HCT116 (cell line): ENCODE data around the gene PEX26. TPM values are rescaled to one million over a fixed set of nuclear protein-coding genes. Genes with fewer than 3 reads are reported as not detected.

ENCODE experiments used
- ATAC-seq: fragments of 200-7000 bp; cut with Tn5 transposase; 2 replicates; pipeline ENCODE4 v1.9.1; 2020; ENCODE audit warnings: mild to moderate bottlenecking, moderate library complexity
- BruUV-seq: library from RNA; stranded (reverse); fragments of 400-500 nt; replicated peaks from 2 replicates; lab custom pipeline; 2021; lab: Mats Ljungman, UMichigan
- CTCF ChIA-PET: fragments of 300-600 bp; sonication (Branson Sonifier 250); formaldehyde crosslinking; loops from one replicate; lab custom pipeline; 2021; ENCODE audit warnings: antibody characterized with exemption; lab: Charles Lee
- POLR2A ChIA-PET: fragments of 300-600, 350-600 bp; sonication (Branson Sonifier 250); formaldehyde crosslinking; loops from one replicate; lab custom pipeline; 2021; ENCODE audit warnings: antibody characterized with exemption; lab: Charles Lee
- RAD21 ChIA-PET, 2 experiments: fragments of 300-600 bp; sonication (Branson Sonifier 250); formaldehyde crosslinking; loops; one replicate each; lab custom pipeline; 2023; ENCODE audit warnings: low total read pairs in 2 of 2; ENCODE audit not compliant: uncharacterized antibody in 2 of 2, unreplicated experiment in 2 of 2, low non-redundant PET in 1 of 2; lab: Charles Lee
- DNase-seq: peaks from one replicate; pipeline ENCODE4 v3.0.0-alpha.2; 2010; ENCODE audit warnings: low read depth, low spot score
- H2AFZ ChIP-seq: fragments of 200-600 bp; shearing (Covaris generic), sonication (generic); 2 replicates; pipeline ENCODE4 v1.6.1; 2017; ENCODE audit warnings: low read depth, mixed run types, mixed read lengths, antibody characterized with exemption, low read length; ENCODE audit not compliant: poor library complexity, severe bottlenecking
- H3K27ac ChIP-seq: 2 replicates; pipeline ENCODE4 v1.5.1; 2012; ENCODE audit warnings: low read depth, low read length
- H3K27me3 ChIP-seq: fragments of 200-600 bp; sonication (generic); 2 replicates; pipeline ENCODE4 v1.6.1; 2016; ENCODE audit warnings: mixed run types, low read length, mixed read lengths; ENCODE audit not compliant: insufficient read depth
- H3K36me3 ChIP-seq, 2 experiments: fragments of 200-500 bp in 1 of 2; fragments of 200-600 bp in 1 of 2; sonication (Bioruptor generic) in 1 of 2; sonication (generic) in 1 of 2; 2 replicates each; pipeline versions ENCODE4 v1.5.1 to v1.6.1; 2014 to 2016; ENCODE audit warnings: low read length in 2 of 2, inconsistent platforms in 1 of 2, mixed read lengths in 1 of 2, mixed run types in 1 of 2; ENCODE audit not compliant: insufficient read depth in 2 of 2, control insufficient read depth in 1 of 2
- H3K4me1 ChIP-seq, 2 experiments: fragments of 200-600 bp in 1 of 2; sonication (generic) in 1 of 2; 2 replicates each; pipeline versions ENCODE4 v1.5.1 to v1.6.1; 2012 to 2017; ENCODE audit warnings: low read length in 2 of 2, inconsistent platforms in 1 of 2, mild to moderate bottlenecking in 1 of 2, mixed read lengths in 1 of 2, mixed run types in 1 of 2, moderate library complexity in 1 of 2; ENCODE audit not compliant: insufficient read depth in 2 of 2, control insufficient read depth in 1 of 2
- H3K4me2 ChIP-seq: fragments of 200-600 bp; sonication (generic); 2 replicates; pipeline ENCODE4 v1.6.1; 2017; ENCODE audit warnings: mixed run types, low read length, mixed read lengths
- H3K4me3 ChIP-seq, 2 experiments: fragments of 200-600 bp in 1 of 2; sonication (generic) in 1 of 2; replicated peaks in 1 of 2; 2 replicates each; pipeline ENCODE4 v1.5.1; 2011 to 2016; ENCODE audit warnings: low read length in 2 of 2, control low read depth in 1 of 2, low read depth in 1 of 2, mild to moderate bottlenecking in 1 of 2, mixed read lengths in 1 of 2, mixed run types in 1 of 2
- H3K79me2 ChIP-seq: fragments of 200-600 bp; sonication (generic); 2 replicates; pipeline ENCODE4 v1.6.1; 2017; ENCODE audit warnings: mild to moderate bottlenecking, mixed run types, low read length, moderate library complexity, mixed read lengths; ENCODE audit not compliant: insufficient read depth
- H3K9ac ChIP-seq: fragments of 200-600 bp; sonication (generic); 2 replicates; pipeline ENCODE4 v1.6.1; 2016; ENCODE audit warnings: low read length, mixed read lengths
- H3K9me2 ChIP-seq: fragments of 200-600 bp; sonication (generic), shearing (Covaris generic); 2 replicates; pipeline ENCODE4 v1.6.1; 2017; ENCODE audit warnings: mixed run types, mild to moderate bottlenecking, moderate library complexity; ENCODE audit not compliant: insufficient read depth
- H3K9me3 ChIP-seq, 2 experiments: fragments of 200-500 bp in 1 of 2; fragments of 200-600 bp in 1 of 2; sonication (Bioruptor generic) in 1 of 2; sonication (generic) in 1 of 2; 2 replicates each; pipeline ENCODE4 v1.6.1; 2014 to 2017; ENCODE audit warnings: low read length in 2 of 2, mixed read lengths in 2 of 2, inconsistent platforms in 1 of 2, low read depth in 1 of 2, mild to moderate bottlenecking in 1 of 2, mixed run types in 1 of 2, moderate library complexity in 1 of 2; ENCODE audit not compliant: control insufficient read depth in 1 of 2, insufficient read depth in 1 of 2
- H4K20me1 ChIP-seq: fragments of 200-600 bp; sonication (generic), shearing (Covaris generic); 2 replicates; pipeline ENCODE4 v1.6.1; 2017; ENCODE audit warnings: mixed run types, mild to moderate bottlenecking, moderate library complexity; ENCODE audit not compliant: insufficient read depth
- CBX3 ChIP-seq: IDR thresholded peaks from 2 replicates; pipeline ENCODE4 v1.6.1; 2012; ENCODE audit warnings: low read depth
- CEBPB ChIP-seq: IDR thresholded peaks from 2 replicates; pipeline ENCODE4 v1.6.1; 2012; ENCODE audit warnings: low read depth
- EGR1 ChIP-seq: IDR thresholded peaks from 2 replicates; pipeline ENCODE4 v1.6.1; 2012; ENCODE audit warnings: low read depth
- EZH2 ChIP-seq: fragments of 200-600 bp; sonication (generic); IDR thresholded peaks from 2 replicates; pipeline ENCODE4 v1.6.1; 2017; ENCODE audit warnings: antibody characterized with exemption, mixed run types
- EZH2phosphoT487 ChIP-seq: fragments of 200-600 bp; IDR thresholded peaks from 2 replicates; pipeline ENCODE4 v1.6.1; 2018; ENCODE audit warnings: antibody characterized with exemption, borderline replicate concordance
- FOSL1 ChIP-seq: IDR thresholded peaks from 2 replicates; pipeline ENCODE4 v1.6.1; 2012; ENCODE audit warnings: low read depth
- JUND ChIP-seq: IDR thresholded peaks from 2 replicates; pipeline ENCODE4 v1.6.1; 2012
- POLR2A ChIP-seq: IDR thresholded peaks from 2 replicates; pipeline ENCODE4 v1.7.0; 2011; ENCODE audit warnings: borderline replicate concordance; ENCODE audit not compliant: insufficient read depth, insufficient read length; ENCODE audit errors: extremely low read depth
- SIN3A ChIP-seq: IDR thresholded peaks from 2 replicates; pipeline ENCODE4 v1.6.1; 2012; ENCODE audit warnings: low read depth
- SP1 ChIP-seq: IDR thresholded peaks from 2 replicates; pipeline ENCODE4 v1.6.1; 2012; ENCODE audit warnings: low read depth
- SRF ChIP-seq: IDR thresholded peaks from 2 replicates; pipeline ENCODE4 v1.6.1; 2012; ENCODE audit warnings: low read depth
- YY1 ChIP-seq: IDR thresholded peaks from 2 replicates; pipeline ENCODE4 v1.6.1; 2011; ENCODE audit warnings: low read length, low read depth, moderate library complexity, mild to moderate bottlenecking; ENCODE audit not compliant: insufficient replicate concordance; ENCODE audit errors: extremely low read depth
- ZFX ChIP-seq: fragments of 450-650 bp; IDR thresholded peaks from 2 replicates; pipeline ENCODE4 v1.6.1; 2017
- ZNF274 ChIP-seq: fragments of 200-500 bp; sonication (Bioruptor generic); IDR thresholded peaks from 2 replicates; pipeline ENCODE4 v1.6.1; 2014; ENCODE audit warnings: mild to moderate bottlenecking, low read depth, low read length, inconsistent platforms
- intact Hi-C: fragments of 100-400 bp; cut with micrococcal nuclease; formaldehyde crosslinking; loops from 2 replicates; pipeline ENCODE4 v1.10.0; 2022
- total RNA-seq: library from RNA; stranded (reverse); gene quantifications from one replicate; pipeline ENCODE4 v1.2.1, GENCODE V29; 2021; ENCODE audit not compliant: unreplicated experiment
- TF ChIP-seq, protein P1 (sequence below): IDR thresholded peaks from 2 replicates; pipeline ENCODE4 v1.6.1; 2011; ENCODE audit warnings: mild to moderate bottlenecking, low read length, moderate library complexity; ENCODE audit not compliant: insufficient replicate concordance; ENCODE audit errors: extremely low read depth
- TF ChIP-seq, protein P2 (sequence below): IDR thresholded peaks from 2 replicates; pipeline ENCODE4 v1.6.1; 2012; ENCODE audit warnings: low read depth
- TF ChIP-seq, protein P3 (sequence below), 3 experiments: fragments of 200-600 bp in 1 of 3; sonication (generic) in 1 of 3; IDR thresholded peaks in 2 of 3; conservative IDR thresholded peaks in 1 of 3; 2 replicates each; pipeline ENCODE4 v1.5.1; 2012 to 2017; ENCODE audit warnings: low read depth in 2 of 3, low read length in 2 of 3, antibody characterized with exemption in 1 of 3, borderline replicate concordance in 1 of 3, control low read depth in 1 of 3, mild to moderate bottlenecking in 1 of 3, mixed read lengths in 1 of 3, mixed run types in 1 of 3, moderate library complexity in 1 of 3; ENCODE audit not compliant: insufficient read depth in 1 of 3

PEX26 gene
- total RNA-seq, 1 experiment from 2014 or later: 26.4 TPM

DNA sequence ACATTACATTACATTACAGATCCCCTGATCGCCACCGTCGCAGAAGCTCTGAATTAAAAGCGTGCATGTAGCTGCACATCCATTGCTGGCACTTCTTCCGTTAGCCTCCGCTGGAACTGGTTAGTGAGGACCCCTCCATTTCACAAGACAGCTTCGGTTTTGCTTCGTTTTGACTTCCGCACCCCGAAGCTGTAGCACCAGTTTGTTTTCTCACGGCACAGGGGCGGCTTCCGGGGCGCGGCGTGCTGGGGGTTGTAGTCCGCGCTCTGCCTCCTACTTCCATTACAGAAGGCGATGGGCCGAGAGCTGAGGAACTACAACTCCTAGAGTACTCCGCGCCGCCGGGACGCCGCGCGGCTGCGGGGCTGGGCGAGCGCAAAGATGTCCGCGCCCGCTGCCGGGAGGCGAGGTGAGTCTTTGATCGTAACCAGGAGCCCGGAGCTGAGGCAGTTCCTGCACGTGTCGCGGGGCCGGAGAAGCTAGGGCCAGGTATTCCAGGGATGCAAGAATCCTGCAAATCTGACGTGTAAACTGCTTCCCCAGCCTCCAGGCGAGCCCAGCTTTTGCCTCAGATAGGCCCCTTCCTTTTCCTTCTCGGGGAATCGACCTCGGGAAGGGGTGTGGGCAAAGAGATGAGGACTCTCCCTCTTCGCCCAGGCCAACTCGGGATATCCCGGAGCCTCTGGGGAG, at the start of gene PEX26 (continued):
- peak; percentile 86 for TF ChIP-seq YY1
- peak; percentile 86; the same call in 1 of the 2 replicates for TF ChIP-seq ZFX

DNA sequence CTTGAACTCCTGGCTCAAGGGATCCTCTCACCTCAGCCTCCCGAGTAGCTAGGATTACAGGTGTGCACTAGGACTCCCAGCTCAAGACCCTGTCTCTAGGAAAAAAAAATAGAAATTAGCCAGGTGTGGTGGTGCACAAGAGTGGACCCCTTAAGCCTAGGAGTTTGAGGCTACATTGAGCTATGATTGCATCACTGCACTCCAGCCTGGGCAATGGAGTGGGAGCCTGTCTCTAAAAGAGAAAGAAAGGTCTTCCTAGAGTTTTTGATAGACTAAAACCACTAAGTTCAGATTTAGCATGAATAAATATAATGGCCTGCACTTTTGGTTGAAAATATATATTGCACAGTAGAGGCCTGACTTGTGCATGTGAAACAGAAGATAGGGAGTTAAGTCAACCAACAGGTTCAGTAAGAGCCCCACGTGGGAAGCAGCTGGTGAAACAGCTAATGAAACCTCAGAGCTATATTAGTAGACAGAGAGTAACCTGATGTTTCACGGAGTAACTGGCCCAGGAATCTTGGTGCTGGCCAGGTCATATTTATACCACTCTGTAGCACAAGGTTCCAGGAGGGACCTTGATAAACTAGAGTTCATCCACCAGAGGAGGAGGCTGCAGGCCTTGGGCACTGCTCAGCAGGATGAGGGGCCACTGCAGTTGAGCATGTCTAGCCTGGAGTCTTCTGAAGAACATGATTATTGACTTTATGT, 48.8 kb upstream of the PEX26 start:
- no peaks in the 10 kb centered on the region for H3K36me3 ChIP-seq
- RAD21 ChIA-PET: no interaction called here
- H3K4me1 ChIP-seq: peaks cover 29 to 40% of the 10 kb centered on the region in 2 experiments
- no peaks in the 10 kb centered on the region for H4K20me1 ChIP-seq
- BruUV-seq: no TSS peak
- POLR2A ChIA-PET: interaction anchor here (0.6 kb wide), 1 partner anchor 27 kb away, joined by 3 read pairs; no protein-coding TSS in a partner anchor
- intact Hi-C loops: no loop called here
- H3K27ac ChIP-seq: no peak overlapping the region
- DNase-seq (no peak), ATAC-seq (no peak)
- H3K79me2 ChIP-seq: no peaks in the 10 kb centered on the region
- CTCF ChIA-PET: interaction anchor here (1.3 kb wide), 1 partner anchor 47 kb away, joined by 4 read pairs; no protein-coding TSS in a partner anchor
- H3K9ac ChIP-seq: no peak overlapping the region
- H3K9me2 ChIP-seq: no peaks in the 10 kb centered on the region
- no peak overlapping the region for H3K4me2 ChIP-seq
- no peaks in the 10 kb centered on the region for H3K27me3 ChIP-seq
- H3K4me3 ChIP-seq: no peak overlapping the region
- H3K9me3 ChIP-seq: no peaks in the 10 kb centered on the region
- H2AFZ ChIP-seq: no peak overlapping the region
- TF ChIP-seq ZFX: no peak
- no peak for TF ChIP-seq ZNF274
- TF ChIP-seq, protein P1, sequence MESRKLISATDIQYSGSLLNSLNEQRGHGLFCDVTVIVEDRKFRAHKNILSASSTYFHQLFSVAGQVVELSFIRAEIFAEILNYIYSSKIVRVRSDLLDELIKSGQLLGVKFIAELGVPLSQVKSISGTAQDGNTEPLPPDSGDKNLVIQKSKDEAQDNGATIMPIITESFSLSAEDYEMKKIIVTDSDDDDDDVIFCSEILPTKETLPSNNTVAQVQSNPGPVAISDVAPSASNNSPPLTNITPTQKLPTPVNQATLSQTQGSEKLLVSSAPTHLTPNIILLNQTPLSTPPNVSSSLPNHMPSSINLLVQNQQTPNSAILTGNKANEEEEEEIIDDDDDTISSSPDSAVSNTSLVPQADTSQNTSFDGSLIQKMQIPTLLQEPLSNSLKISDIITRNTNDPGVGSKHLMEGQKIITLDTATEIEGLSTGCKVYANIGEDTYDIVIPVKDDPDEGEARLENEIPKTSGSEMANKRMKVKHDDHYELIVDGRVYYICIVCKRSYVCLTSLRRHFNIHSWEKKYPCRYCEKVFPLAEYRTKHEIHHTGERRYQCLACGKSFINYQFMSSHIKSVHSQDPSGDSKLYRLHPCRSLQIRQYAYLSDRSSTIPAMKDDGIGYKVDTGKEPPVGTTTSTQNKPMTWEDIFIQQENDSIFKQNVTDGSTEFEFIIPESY: no peak
- no peak for TF ChIP-seq CEBPB
- no peak for TF ChIP-seq FOSL1
- no peak for TF ChIP-seq SRF
- TF ChIP-seq POLR2A: no peak
- no peak for TF ChIP-seq EZH2phosphoT487
- TF ChIP-seq SIN3A: no peak
- no peak for TF ChIP-seq YY1
- TF ChIP-seq, protein P2, sequence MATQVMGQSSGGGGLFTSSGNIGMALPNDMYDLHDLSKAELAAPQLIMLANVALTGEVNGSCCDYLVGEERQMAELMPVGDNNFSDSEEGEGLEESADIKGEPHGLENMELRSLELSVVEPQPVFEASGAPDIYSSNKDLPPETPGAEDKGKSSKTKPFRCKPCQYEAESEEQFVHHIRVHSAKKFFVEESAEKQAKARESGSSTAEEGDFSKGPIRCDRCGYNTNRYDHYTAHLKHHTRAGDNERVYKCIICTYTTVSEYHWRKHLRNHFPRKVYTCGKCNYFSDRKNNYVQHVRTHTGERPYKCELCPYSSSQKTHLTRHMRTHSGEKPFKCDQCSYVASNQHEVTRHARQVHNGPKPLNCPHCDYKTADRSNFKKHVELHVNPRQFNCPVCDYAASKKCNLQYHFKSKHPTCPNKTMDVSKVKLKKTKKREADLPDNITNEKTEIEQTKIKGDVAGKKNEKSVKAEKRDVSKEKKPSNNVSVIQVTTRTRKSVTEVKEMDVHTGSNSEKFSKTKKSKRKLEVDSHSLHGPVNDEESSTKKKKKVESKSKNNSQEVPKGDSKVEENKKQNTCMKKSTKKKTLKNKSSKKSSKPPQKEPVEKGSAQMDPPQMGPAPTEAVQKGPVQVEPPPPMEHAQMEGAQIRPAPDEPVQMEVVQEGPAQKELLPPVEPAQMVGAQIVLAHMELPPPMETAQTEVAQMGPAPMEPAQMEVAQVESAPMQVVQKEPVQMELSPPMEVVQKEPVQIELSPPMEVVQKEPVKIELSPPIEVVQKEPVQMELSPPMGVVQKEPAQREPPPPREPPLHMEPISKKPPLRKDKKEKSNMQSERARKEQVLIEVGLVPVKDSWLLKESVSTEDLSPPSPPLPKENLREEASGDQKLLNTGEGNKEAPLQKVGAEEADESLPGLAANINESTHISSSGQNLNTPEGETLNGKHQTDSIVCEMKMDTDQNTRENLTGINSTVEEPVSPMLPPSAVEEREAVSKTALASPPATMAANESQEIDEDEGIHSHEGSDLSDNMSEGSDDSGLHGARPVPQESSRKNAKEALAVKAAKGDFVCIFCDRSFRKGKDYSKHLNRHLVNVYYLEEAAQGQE: no peak
- no peak for TF ChIP-seq EZH2
- no peak for TF ChIP-seq SP1
- no peak for TF ChIP-seq EGR1
- no peak for TF ChIP-seq JUND
- TF ChIP-seq CBX3: no peak
- TF ChIP-seq, protein P3, sequence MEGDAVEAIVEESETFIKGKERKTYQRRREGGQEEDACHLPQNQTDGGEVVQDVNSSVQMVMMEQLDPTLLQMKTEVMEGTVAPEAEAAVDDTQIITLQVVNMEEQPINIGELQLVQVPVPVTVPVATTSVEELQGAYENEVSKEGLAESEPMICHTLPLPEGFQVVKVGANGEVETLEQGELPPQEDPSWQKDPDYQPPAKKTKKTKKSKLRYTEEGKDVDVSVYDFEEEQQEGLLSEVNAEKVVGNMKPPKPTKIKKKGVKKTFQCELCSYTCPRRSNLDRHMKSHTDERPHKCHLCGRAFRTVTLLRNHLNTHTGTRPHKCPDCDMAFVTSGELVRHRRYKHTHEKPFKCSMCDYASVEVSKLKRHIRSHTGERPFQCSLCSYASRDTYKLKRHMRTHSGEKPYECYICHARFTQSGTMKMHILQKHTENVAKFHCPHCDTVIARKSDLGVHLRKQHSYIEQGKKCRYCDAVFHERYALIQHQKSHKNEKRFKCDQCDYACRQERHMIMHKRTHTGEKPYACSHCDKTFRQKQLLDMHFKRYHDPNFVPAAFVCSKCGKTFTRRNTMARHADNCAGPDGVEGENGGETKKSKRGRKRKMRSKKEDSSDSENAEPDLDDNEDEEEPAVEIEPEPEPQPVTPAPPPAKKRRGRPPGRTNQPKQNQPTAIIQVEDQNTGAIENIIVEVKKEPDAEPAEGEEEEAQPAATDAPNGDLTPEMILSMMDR (IDR thresholded peaks at IDR 0.05 in 2 of 3, conservative IDR thresholded peaks at IDR 0.05 in 1 of 3; ENCODE audit: borderline replicate concordance in 1 of 3, insufficient read depth in 1 of 3, low read depth in 2 of 3, low read length in 2 of 3): no peak
